HG02852 (cell line): Measurements from ENCODE around the gene CSNK2B.

ENCODE experiments used
- ATAC-seq: cut with Tn5 transposase; IDR thresholded peaks from one replicate; pipeline ENCODE4 v1.9.1; 2021; ENCODE audit warnings: mild to moderate bottlenecking, moderate library complexity; ENCODE audit not compliant: unreplicated experiment

Gene CSNK2B

GRCh38 chr6:31710523-31711219 lies 44.8 kb downstream of the CSNK2B start:
- ATAC-seq: no peak

DNA sequence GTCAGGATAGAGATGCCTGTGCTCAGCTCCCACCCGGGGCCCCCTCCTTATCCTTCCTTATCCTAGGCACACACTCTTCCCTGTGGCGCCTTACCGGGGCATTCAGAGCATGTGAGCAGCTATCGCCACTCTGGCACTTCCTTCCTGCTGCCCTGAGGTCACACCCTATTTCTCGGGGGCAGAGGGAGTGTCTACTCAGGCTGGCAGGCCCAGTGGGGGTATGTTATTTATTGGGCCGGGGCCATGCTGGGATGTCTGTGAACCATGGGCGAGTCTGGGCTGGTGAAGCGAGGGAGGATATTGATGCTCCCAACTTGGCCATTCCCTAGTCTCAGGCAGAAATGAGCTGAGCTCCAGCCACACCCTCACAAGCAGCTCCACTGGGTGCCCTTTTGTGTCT lies 45.4 kb downstream of the CSNK2B start:
- no peak for ATAC-seq

DNA sequence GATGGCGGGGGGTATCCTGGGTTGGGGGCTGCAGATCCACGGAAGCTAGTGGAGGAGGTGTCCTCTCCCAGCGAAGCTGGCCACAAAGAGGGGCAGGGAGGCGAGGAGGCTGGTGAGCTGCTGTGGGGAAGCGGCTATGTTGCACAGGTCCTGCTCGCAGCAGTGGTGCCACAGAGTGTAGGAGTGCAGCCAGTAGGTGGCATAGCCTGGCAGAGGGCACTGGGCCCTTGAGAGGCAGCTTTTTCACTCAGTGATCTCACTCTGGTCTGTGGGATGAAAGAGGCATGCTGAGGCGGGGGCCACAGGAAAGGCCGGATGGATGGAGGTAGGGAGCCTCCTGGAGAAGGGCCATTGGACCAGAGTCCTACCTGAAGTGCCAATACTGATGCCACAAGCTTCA lies 46.4 kb downstream of the CSNK2B start:
- ATAC-seq: no peak

GRCh38 chr6:31713465-31713864 lies 47.6 kb downstream of the CSNK2B start:
- no peak for ATAC-seq

- ATAC-seq: no peak
These were observed 48.3 kb downstream of the CSNK2B start for GRCh38 chr6:31713991-31714684.

- ATAC-seq: no peak
These were observed 49.4 kb downstream of the CSNK2B start, which contains the start of gene LY6G6D for GRCh38 chr6:31715022-31715958. Gene LY6G6D, plus strand, starts transcription at chr6:31715348. Its CDS starts 8 bp downstream, at chr6:31715356.

- ATAC-seq: no peak
These were observed 51.8 kb downstream of the CSNK2B start for GRCh38 chr6:31717499-31718222.

DNA sequence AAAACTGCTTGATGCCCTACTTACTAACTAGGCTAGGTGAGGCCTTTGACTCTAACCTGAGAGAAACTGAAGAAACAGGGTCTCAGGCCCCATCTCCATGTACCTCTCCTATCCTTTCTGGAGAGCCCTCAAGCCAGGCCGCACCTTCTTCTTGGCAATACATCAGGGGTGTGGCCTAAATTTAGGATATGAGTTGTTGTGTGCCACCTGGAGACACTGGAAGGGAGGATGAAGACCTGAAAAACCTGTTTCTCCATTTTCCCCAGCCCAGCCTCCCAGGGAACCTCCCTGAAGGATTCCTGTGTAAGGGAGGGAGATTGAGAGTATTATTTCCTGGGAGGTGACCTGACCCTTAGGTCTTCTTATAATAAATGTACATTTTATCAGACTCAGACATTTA lies 52.4 kb downstream of the CSNK2B start:
- ATAC-seq: no peak

DNA sequence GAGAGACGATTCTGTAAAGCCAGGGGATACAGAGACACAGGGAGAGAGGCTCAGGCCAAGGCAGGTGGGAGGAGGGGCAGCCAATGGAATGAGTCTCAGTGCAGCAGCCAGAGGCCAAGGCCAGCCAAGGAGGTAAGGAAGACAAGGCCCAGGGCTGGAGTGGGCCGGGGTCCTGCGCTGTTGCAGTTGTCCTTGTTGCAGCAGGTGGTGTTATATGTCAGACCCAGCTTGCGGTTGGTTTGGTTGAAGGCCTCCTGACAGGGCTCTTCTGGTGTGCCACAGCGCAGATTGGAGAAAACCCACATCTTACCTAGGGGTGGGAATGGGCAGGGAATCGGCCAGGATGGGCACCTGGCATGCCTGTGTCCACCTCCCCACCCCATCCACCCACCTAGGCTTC lies 53.1 kb downstream of the CSNK2B start:
- no peak for ATAC-seq
